Gastrocnemius medialis (tissue), 4 donors: ENCODE measurements around the gene GASK1A.

Source experiments
- POLR2A ChIP-seq, 2 donors: fragments of 450-650 bp; IDR thresholded peaks; one replicate each; pipeline ENCODE4 v1.6.1; 2017; ENCODE audit warnings: antibody characterized with exemption in 2 of 2, mild to moderate bottlenecking in 2 of 2, moderate library complexity in 2 of 2
- TF ChIP-seq, protein P1 (sequence below), 5 experiments: fragments of 450-650 bp in 3 of 5; fragments of 200-600 bp in 2 of 5; sonication (generic) in 2 of 5; IDR thresholded peaks in 4 of 5; conservative IDR thresholded peaks in 1 of 5; 1 replicate in 4 of 5; 2 replicates in 1 of 5; pipeline ENCODE4 v1.5.1; 2016 to 2019; ENCODE audit warnings: antibody characterized with exemption in 5 of 5, mild to moderate bottlenecking in 3 of 5, moderate library complexity in 3 of 5

GRCh38 chr3:43096761-43097160, 117.7 kb downstream of the GASK1A start:
- no peak for TF ChIP-seq POLR2A (IDR thresholded peaks at IDR 0.05)
- TF ChIP-seq, protein P1, sequence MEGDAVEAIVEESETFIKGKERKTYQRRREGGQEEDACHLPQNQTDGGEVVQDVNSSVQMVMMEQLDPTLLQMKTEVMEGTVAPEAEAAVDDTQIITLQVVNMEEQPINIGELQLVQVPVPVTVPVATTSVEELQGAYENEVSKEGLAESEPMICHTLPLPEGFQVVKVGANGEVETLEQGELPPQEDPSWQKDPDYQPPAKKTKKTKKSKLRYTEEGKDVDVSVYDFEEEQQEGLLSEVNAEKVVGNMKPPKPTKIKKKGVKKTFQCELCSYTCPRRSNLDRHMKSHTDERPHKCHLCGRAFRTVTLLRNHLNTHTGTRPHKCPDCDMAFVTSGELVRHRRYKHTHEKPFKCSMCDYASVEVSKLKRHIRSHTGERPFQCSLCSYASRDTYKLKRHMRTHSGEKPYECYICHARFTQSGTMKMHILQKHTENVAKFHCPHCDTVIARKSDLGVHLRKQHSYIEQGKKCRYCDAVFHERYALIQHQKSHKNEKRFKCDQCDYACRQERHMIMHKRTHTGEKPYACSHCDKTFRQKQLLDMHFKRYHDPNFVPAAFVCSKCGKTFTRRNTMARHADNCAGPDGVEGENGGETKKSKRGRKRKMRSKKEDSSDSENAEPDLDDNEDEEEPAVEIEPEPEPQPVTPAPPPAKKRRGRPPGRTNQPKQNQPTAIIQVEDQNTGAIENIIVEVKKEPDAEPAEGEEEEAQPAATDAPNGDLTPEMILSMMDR (IDR thresholded peaks at IDR 0.05 in 4 of 5, conservative IDR thresholded peaks at IDR 0.05 in 1 of 5), result no peak
